GM18519 (cell line): ENCODE data around the gene ABCC6.
"Not testable (repeated sequence)": the region's sequence is repeated elsewhere in the genome, so short reads cannot be mapped to it uniquely, and the experiment has no call there.

Source experiments
- ATAC-seq: cut with Tn5 transposase; IDR thresholded peaks from one replicate; pipeline ENCODE4 v1.9.1; 2021; ENCODE audit warnings: mild to moderate bottlenecking, moderate library complexity; ENCODE audit not compliant: unreplicated experiment, low FRiP score

ABCC6 gene

DNA sequence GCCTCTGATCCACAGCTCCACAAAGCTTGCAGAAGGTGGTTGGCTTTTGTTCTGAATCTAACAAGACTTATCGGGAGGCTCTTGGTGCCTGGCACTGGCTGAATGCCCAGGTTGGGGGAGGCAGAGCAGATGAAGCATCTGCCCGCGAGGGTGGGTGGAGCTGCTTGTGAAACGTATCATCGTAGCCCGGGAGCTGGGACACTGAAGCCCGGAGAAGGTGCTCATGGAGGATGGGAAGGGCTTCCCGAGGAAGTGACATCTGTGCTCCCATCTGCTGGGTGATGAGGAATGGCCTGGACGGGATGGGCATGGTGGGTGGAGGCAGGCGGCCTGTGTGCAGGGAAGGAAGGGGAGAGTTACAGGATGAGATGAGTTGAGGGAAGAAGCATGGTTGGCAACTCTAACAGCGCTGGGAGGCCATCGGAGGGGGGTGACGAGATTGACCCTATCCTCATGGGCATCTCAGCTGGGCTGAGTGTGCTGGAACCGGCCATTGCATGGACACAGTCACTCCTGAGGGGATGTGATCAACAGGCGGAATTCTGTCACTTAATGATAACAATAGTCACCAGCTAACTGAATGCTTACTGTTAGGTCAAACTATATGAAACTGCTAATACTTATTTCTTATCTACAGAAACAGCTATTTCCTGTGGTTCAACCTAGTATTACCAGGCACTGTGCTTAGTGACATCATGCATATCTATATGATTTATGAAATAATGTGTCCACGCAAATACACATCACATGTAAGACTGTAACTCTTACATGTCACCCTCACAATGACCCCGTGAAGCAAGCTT, 102.7 kb downstream of the ABCC6 start:
- ATAC-seq: no peak

DNA sequence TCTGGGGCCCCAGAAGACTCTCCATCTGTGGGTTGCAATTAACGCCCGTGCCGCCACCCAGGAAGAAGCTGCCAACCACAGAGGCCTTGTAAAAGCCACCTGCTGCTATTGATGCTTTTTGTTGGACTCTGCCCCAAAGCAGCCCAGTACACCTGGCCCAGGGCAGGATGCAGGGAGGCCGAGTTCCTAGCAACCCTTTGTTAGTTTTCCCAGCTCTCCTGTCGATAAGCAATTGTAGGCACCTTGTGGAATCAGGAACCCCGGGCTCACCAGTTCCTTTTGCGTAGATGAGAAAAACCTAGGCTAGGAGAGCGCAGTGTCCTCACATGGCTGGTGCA, 103.3 kb downstream of the ABCC6 start:
- ATAC-seq: no peak

DNA sequence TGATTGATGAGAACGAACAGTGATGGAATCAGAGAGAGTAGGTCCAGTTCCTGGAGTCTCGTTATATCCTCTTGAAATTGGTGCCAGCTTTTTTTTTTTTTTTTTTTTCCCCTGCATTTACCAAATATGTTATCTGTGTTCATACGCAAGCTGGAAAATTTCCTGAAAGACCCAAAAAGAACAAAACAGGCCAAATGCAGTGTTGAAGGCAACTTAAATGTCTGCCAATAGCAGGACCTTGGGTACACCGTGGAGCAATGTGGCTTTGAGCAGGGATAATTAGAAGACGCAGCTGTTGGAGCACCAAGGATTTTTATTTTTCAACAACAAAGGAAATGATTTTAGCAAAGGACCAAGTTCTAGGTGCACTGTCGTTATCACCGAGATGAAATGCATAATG, 105.0 kb downstream of the ABCC6 start:
- no peak for ATAC-seq

DNA sequence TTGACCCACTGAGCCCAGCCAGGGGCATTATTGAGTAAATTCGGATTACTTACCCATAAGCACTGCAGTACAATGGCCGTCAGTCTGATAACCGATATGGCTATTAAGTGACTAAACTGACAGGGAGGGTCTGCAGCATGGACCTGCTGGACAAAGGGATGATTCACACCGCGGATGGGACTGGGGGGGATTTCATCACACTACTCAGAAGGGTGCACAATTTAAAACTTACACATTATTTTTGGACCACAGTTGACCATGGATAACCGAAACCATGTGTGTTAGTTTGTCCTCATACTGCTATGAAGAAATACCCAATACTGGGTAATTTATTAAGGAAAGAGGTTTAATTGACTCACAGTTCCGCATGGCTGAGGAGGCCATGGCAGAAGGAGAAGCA, 106.5 kb downstream of the ABCC6 start:
- ATAC-seq: no peak

DNA sequence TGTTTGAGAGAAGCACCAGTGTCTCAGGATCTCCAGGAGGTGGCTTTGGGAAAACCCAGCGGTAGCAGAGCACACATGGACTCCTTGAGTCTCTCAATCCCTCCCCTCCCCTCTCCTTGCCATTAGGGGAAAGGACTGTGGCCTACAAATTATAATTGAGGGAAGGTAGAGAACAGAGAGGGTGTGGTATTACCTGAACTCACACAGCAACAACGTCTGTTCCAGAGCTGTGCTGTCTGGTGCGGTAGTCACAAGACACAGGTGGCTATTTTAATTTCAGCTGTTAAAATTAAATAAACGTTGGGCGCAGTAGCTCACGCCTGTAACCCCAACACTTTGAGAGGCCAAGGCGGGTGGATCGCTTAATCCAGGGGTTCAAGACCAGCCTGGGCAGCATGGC, 110.2 kb downstream of the ABCC6 start:
- ATAC-seq: no peak

DNA sequence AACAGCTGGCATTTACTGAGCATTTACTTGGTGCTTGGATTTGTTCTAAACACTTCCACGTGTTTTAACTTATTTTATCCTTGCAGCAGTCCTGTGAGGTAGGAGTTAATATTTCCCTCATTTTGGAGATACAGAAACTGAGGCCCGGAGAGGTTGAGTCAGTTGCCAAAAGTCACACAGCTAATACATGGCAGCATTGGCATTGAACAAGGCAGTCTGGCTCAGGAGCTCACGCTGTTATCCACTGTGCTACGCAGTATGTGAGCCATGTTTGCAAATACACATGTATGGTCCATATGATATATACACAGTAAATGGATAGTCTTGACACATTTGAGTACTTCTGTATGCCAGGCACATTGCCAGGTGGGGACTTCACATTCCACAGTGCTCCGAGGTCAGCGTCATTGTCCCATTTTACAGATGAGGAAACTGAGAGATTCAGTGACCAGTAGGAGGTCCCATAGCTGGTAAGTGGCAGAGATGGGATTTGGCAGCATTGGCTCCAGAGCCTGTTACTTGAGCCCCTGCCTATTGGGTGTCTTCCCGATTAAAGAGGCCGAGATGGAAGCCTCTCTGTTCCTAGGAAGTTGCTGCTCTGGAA, 110.7 kb downstream of the ABCC6 start:
- no peak for ATAC-seq

DNA sequence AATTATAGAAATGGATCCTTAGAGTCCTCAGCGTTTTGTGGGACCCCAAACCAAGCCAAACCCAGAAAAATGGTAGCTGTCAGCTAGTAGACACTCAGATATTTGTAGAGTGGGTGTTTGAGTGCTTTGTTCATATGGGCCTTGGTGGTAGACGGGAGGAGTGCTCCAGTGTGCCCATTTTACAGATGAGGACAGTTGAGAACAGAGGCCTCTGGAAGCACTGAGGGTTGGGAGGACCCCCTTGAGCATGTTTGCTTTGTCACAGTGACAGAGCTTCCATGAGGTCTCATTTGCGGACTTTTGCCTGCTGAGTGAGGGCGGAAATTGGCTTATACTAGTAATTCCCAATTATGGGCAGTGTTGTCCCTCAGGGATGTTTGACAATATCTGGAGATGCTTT, 111.7 kb downstream of the ABCC6 start:
- ATAC-seq: no peak

DNA sequence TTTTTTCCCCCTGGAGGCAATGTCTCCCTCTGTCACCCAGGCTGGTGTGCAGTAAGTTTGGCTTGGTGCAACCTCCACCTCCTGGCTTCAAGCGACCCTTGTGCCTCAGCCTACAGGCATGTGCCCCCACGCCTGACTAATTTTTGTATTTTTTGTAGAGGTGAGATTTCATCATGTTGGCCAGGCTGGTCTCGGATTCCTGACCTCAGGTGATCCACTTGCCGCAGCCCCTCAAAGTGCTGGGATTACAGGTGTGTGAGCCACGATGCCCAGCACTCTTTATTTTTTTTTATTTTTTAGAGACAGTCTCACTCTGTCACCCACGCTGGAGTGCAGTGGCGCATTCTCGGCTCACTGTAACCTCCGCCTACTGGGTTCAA, 113.2 kb downstream of the ABCC6 start:
- no peak for ATAC-seq

DNA sequence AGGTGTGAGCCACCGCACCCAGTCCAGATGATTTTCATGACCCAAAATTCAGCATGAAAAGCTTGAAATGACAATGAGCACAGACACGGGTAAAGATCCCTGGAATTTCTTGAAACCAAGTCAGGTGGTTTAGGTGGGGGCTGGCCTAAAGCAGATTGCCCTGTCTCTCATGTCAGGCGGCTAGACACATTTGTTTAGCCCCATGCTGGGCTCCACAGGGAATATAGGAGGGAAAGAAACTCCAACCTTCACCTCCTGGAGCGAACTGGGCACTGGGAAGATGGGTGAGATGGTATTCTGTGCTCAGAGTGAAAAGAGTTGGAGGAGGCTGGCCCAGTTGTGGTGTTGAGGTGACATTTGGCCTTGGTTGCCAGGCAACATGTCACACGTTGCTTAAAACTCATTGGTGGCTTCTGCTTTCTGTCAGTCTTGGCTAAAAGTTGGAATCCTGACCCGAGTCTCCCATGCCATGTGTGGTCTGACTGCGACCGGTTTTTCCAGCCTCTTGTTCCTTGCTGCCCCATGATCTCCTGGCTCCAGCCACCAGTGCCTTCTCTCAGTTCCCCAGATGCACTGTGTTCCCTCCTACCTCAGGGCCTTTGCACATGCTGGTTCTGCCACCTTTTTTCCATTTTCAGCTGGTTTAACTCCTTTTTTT, 113.7 kb downstream of the ABCC6 start:
- no peak for ATAC-seq

DNA sequence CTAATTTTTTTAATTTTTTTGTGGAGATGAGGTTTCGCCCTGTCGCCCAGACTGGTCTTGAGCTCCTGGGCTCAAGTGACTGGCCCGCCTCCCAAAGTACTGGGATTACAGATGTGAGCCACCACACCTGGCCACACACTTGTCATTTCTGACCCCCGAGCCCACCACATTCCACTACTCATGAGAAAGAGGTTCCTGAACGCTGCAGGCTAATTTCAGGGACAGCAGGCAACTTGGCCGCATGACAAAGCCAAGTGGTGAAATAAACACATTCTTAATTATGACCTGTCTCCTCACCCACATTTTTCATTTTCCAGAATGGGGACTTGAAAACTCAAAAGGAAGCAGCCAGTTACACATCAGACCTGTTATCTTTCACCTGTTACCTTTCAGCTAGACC, 114.5 kb downstream of the ABCC6 start:
- no peak for ATAC-seq

DNA sequence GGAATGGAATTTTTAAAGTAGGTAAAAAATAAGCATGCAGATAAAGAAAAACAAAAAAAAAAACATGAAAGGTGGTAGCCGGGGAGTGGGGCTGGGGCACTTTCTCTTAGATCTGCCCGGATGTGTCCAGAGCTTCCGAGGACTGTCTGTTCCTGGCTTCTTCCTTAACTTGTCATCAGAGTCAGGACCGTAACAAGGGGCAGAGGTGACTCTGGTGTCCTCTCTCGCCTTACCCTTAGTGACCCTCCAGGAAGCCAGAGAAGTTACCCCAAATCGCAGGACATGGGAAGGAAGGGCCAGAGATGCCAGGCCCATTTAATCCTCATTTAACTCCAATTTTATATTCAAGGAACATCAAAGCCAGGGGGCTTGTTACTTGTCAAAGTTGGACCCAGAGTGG, 115.5 kb downstream of the ABCC6 start:
- ATAC-seq: no peak

DNA sequence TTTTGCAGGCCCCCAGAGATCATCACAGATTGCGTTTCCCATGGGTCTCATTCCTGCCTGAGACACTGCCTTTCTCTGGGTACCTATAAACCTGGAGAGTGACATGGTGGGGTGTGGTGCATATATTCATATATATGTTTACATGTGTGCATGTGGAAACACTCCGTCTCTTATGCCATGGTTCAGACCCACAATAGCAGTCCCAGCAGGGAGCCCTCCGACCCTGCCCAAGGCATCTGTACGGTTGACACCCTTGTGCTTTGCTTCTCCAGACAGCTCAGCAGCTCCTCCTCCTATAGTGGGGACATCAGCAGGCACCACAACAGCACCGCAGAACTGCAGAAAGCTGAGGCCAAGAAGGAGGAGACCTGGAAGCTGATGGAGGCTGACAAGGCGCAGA, 116.8 kb downstream of the ABCC6 start:
- ATAC-seq: no peak

DNA sequence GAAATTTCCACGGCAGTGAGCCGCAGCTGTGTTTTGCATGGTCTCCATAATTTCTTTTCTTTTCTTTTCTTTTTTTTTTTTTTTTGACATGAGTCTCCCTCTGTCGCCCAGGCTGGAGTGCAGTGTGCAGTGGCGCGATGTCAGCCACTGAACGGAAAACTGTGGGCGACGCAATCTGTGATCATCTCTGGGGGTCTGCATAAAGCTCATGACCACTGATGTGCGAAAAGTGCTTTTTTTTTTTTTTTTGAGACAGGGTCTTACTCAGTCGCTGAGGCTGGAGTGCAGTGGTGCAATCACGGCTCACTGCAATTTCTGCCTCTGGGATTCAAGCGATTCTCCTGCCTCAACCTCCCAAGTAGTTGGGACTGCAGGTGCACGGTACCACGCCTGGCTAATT, 117.6 kb downstream of the ABCC6 start:
- ATAC-seq: no peak

DNA sequence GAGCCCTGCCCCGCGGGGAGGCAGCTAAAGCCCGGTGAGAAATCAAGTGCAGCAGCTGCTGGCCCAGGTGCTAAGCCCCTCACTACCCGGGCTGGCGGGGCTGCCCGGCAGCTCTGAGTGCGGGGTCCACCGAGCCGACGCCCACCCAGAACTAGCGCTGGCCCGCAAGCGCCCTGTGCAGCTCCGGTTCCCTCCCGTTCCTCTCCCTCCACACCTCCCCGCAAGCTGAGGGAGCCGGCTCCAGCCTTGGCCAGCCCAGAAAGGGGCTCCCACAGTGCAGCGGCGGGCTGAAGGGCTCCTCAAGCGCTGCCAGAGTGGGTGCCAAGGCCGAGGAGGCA, 118.5 kb downstream of the ABCC6 start:
- not testable (repeated sequence) for ATAC-seq

DNA sequence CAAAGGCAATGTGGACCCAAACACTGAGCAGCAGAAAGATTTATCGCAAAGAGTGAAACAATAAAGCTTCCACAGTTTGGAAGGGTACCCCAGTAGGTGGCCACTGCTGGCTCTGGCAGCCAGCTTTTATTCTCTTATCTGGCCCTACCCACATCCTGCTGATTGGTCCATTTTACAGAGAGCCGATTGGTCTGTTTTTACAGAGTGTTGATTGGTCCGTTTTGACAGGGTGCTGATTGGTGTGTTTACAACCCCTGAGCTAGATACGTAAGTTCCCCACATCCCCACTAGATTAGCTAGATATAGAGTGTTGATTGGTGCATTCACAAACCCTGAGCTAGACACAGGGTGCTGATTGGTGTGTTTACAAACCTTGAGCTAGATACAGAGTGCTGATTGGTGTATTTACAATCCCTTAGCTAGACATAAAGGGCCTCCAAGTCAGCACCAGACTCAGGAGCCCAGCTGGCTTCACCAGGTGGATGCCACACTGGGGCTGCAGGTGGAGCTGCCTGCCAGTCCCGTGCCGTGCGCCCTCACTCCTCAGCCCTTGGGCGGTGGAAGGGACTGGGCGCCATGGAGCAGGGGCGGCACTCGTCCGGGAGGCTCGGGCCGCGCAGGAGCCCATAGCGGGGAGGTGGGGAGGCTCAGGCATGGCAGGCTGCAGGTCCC, 119.0 kb downstream of the ABCC6 start:
- ATAC-seq: not testable (repeated sequence)

DNA sequence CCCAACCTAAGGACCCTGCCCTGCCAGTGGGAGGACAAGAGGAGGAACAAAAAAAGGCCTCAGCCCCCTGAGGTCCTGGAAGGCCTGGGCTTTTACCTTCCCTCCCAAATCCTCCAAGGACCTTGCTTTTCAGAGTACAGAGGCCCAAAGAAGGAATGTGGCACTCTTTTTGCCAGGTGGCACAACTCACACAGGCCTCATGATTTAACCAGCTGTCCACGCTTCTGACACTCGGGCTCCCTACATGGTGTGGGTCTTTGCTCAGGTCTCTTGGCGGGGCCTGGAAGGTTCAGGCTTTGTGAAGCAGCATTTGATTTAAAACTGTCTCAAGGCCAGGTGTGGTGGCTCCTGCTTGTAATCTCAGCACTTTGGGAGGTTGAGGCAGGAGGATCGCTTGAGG, 120.6 kb downstream of the ABCC6 start:
- no peak for ATAC-seq

DNA sequence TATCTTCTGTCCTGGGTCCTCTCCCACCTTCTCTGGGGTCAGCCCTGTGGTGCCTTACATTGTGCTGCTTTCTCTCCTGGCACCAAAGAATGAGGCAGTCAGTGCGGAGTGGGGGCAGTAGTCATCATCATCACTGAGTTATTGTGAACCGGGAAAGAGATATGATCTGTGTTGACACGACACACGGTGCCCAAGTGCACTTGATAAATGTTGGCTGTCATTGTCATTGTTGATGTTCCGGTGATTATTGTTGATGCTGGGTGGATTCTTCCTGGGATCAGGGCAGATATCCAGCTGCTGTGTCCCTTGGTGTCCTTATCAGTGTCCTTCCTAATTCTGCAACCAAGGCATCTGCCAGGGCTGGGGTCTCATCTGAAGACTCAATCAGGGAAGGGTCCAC, 121.7 kb downstream of the ABCC6 start:
- no peak for ATAC-seq

DNA sequence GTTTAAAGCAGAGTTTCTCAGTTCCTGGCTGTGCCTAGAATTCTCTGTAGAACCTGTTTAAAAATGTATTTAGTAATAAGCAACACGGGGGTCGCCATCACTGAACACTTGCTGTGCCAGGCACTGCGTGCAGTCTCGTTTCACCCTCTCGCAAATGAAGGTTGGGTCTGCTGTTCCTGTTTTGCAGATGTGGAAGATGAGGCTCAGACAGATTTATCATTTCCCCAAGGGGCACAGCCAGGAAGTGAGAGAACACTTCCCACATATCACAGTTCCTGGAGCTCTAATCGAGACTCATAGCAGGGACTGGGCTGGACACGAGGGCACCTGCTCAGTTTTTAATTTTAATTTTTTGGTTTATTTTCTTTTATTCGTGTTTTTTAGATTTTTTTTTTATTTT, 122.7 kb downstream of the ABCC6 start:
- no peak for ATAC-seq

DNA sequence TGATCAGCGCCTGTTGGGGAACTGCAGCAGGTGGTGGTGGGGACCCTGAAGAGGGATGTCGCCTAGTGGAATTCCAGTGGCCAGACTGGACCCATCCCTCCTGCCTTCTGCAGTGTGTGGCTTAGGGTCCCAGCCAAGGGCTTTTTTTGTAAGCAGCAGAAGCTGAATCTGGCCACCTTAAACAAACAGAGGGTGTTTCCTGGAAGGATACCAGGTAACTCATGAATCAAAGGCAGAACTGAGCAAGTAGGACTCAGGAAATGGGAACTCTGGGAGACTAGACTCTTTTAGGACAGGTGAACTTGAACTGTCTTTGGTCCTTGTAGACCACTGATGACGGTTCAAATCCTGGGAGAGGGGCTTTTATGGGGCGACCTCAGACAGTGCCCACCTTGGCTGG, 124.0 kb downstream of the ABCC6 start:
- no peak for ATAC-seq
